IPS-18c (cell line): ENCODE measurements around the gene CFAP161.

Experiments
- H3K4me3 ChIP-seq: 2 replicates; pipeline ENCODE4 v1.7.0; 2013; ENCODE audit warnings: low read depth, mild to moderate bottlenecking, low read length, moderate library complexity; ENCODE audit not compliant: insufficient read depth
- H3K9me3 ChIP-seq: one replicate; pipeline ENCODE4 v1.6.1; 2013; ENCODE audit warnings: mild to moderate bottlenecking, low read length, moderate library complexity; ENCODE audit not compliant: control insufficient read depth, insufficient read depth

CFAP161 gene

DNA sequence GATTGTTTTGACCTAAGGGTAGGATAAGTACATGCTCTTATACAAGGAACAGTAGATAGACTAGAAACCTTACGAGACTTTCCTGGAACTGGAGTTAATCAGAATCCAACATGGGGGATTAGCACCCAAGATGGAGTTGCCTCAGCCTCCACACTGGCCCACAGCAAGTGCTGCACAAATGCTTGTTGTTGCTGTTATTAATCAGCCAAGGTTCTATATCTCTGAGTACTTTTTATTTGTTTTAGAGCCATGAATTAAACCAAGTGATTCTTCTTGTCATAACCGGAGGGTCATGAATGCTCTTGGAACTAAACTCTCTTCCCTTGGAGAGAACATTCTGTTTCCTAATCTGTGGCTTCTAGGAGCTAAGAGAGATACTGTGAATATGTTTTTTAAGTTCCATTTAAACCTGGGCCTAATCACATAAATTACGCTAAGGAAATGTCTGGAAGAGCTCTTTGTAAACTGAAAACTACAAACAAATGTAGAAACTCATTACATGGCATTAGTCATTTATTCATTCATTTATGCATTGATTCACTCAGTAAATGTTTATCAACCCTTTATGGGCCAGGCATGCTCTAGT is 56.9 kb downstream of the CFAP161 start:
- H3K9me3 ChIP-seq = no peaks in the 10 kb centered on the region
- H3K4me3 ChIP-seq = no peak overlapping the region

DNA sequence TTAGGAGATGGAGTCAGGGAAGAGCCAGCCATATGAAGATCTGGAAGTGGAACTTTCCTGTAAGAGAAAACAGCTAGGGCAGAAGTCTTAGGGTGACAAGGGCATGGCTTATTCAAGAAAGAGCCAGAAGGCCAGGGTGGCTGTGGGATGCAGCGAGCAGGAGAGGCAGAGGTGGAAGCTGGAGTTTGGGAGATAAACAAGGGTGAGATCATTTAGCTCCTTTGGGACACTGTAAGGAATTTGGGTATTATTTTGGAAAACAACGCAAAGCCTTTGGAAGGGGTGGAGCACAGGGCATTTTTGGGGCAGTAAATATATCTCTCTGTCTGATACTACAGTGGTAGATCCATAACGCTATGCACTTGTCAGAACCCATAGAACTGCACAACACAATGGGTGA is 57.6 kb downstream of the CFAP161 start:
- Histone ChIP-seq H3K9me3 (no peaks in the 10 kb centered on the region), H3K4me3 (no peak overlapping the region)

GRCh38 chr15:81194723-81195122 is 60.7 kb downstream of the CFAP161 start:
- H3K9me3 ChIP-seq = no peaks in the 10 kb centered on the region
- H3K4me3 ChIP-seq = no peak overlapping the region

- Histone ChIP-seq H3K4me3 (no peak overlapping the region), H3K9me3 (no peaks in the 10 kb centered on the region)
Observed at GRCh38 chr15:81195339-81195864, 61.3 kb downstream of the CFAP161 start.

- H3K4me3 ChIP-seq = no peak within 1 kb of the TSS
Observed at GRCh38 chr15:81196576-81197254, 62.6 kb downstream of the CFAP161 start, which contains the start of gene IL16. IL16 (plus strand) TSS chr15:81196879; CDS start chr15:81225400, 28,521 bp downstream.

DNA sequence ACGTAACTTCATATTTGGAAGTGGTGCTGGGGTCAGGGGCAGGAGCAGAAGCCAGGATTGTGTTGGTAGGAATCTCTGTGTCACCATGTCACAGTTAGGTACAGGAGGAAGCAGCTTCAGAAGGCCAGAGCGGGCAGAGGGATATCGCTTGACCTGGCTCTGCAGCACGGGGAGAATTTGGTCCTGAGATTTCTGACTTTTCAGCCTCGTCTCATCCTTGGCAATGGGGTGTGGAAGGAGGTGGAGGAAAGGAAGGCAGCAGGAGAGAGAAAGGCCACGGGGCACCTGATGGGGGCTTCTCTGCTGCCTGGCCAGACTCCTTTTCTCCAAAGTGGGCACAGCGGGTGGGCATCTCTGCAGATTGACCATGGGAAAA is 63.2 kb downstream of the CFAP161 start:
- H3K9me3 ChIP-seq = no peaks in the 10 kb centered on the region
- no peak overlapping the region for H3K4me3 ChIP-seq

More at GRCh38 chr15:81196576-81197254, 62.6 kb downstream of the CFAP161 start, which contains the start of gene IL16:
- no peaks in the 10 kb centered on the region for H3K9me3 ChIP-seq

DNA sequence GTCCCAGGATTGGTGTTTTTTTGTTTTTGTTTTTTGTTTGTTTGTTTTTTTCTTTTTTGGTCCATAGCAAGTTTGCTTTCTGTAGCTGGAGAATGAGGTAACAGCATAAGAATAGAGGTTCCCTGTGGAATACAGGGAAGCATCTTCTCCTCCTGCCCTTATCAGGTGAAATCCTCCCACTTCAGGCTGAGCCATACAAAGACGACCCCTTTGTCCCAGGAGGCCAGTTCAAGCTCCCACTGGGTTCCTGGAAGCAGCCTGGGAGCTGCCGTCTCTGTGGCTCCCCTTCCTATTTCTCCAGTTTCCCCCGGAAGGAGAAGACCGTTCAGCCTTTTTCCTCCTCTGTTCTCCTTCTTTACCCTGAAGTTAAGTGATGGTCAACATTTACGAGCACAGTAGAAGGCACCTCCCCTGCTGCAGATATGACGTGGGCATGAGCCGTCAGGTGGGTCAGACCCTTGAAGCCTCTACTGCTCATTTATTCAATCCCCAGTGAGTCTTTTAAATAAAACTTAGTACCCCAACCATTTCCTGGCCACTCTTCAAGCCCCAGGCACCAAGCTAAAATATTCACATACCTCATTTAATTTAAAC is 63.7 kb downstream of the CFAP161 start:
- H3K4me3 ChIP-seq = no peak overlapping the region
- no peaks in the 10 kb centered on the region for H3K9me3 ChIP-seq
